Large intestine (tissue), 3 donors: ENCODE results near the gene PCDHGA1. TPM values are rescaled to one million over a fixed set of nuclear protein-coding genes. Genes with fewer than 3 reads are reported as not detected.
A peak's percentile ranks its signal among the peaks of the same experiment; 100 is the strongest.

Experiments used
- DNase-seq, 2 donors: peaks; one replicate each; pipeline versions ENCODE4 v3.0.0 to v3.0.0-alpha.2; 2013
- H3K27ac ChIP-seq: one replicate; pipeline ENCODE4 v1.5.1; 2013; ENCODE audit warnings: low read length
- H3K27me3 ChIP-seq: 2 replicates; pipeline ENCODE4 v1.6.1; 2013; ENCODE audit warnings: low read length; ENCODE audit not compliant: control insufficient read depth, insufficient read depth
- H3K36me3 ChIP-seq: 2 replicates; pipeline ENCODE4 v1.6.1; 2013; ENCODE audit warnings: low read length; ENCODE audit not compliant: control insufficient read depth, insufficient read depth
- H3K4me1 ChIP-seq: one replicate; pipeline ENCODE4 v1.6.1; 2013; ENCODE audit warnings: low read length; ENCODE audit not compliant: control insufficient read depth, insufficient read depth
- H3K4me3 ChIP-seq: one replicate; pipeline ENCODE4 v1.5.1; 2013; ENCODE audit warnings: low read length
- H3K9me3 ChIP-seq: one replicate; pipeline ENCODE4 v1.6.1; 2013; ENCODE audit warnings: mild to moderate bottlenecking, low read depth, low read length, moderate library complexity; ENCODE audit not compliant: control insufficient read depth
- WGBS: methylation state at CpG from one replicate; pipeline ENCODE4 v1.1.5; 2013; ENCODE audit warnings: low lambda C conversion rate; ENCODE audit not compliant: insufficient coverage; 5-methylcytosine and 5-hydroxymethylcytosine counted together
- polyA plus RNA-seq: library from polyadenylated mRNA; unstranded; fragments of 120-200 nt; gene quantifications from one replicate; pipeline ENCODE4 v1.2.1, GENCODE V29; 2013

Gene PCDHGA1
- polyA plus RNA-seq, 1 donor = 0.30 TPM

- no peak for DNase-seq
- no peaks in the 10 kb centered on the region for H3K9me3 ChIP-seq
- H3K4me3 ChIP-seq = no peak overlapping the region
- H3K4me1 ChIP-seq = no peaks in the 10 kb centered on the region
- no CpG with 5 or more reads among the region's 4 CpGs for WGBS
- H3K36me3 ChIP-seq = peaks cover 61% of the 10 kb centered on the region
- no peaks in the 10 kb centered on the region for H3K27me3 ChIP-seq
- no peak overlapping the region for H3K27ac ChIP-seq
Measured at GRCh38 chr5:141515946-141516671, 185.8 kb downstream of the PCDHGA1 start.

GRCh38 chr5:141516672-141517025 is 186.3 kb downstream of the PCDHGA1 start:
- Histone ChIP-seq H3K36me3 (peaks cover 60% of the 10 kb centered on the region), H3K4me3 (no peak overlapping the region), H3K4me1 (no peaks in the 10 kb centered on the region), H3K9me3 (no peaks in the 10 kb centered on the region), H3K27ac (no peak overlapping the region), H3K27me3 (no peaks in the 10 kb centered on the region)
- WGBS = no CpG with 5 or more reads among the region's 8 CpGs
- no peak for DNase-seq

GRCh38 chr5:141517312-141517711 is 187.0 kb downstream of the PCDHGA1 start:
- Histone ChIP-seq H3K27me3 (no peaks in the 10 kb centered on the region), H3K9me3 (no peaks in the 10 kb centered on the region), H3K36me3 (peaks cover 61% of the 10 kb centered on the region), H3K4me1 (no peaks in the 10 kb centered on the region), H3K4me3 (no peak overlapping the region), H3K27ac (no peak overlapping the region)
- WGBS = 100% methylated on average over 2 of the region's 8 CpGs
- no peak for DNase-seq

GRCh38 chr5:141517880-141518617 is 187.7 kb downstream of the PCDHGA1 start:
- peaks cover 69% of the 10 kb centered on the region for H3K36me3 ChIP-seq
- no peak overlapping the region for H3K27ac ChIP-seq
- WGBS = 96% methylated on average over 4 of the region's 11 CpGs
- H3K27me3 ChIP-seq = no peaks in the 10 kb centered on the region
- no peaks in the 10 kb centered on the region for H3K9me3 ChIP-seq
- no peak for DNase-seq
- H3K4me3 ChIP-seq = no peak overlapping the region
- H3K4me1 ChIP-seq = no peaks in the 10 kb centered on the region

- DNase-seq = no peak
- no peaks in the 10 kb centered on the region for H3K9me3 ChIP-seq
- H3K36me3 ChIP-seq = peaks cover 73% of the 10 kb centered on the region
- H3K4me3 ChIP-seq = no peak overlapping the region
- no peaks in the 10 kb centered on the region for H3K27me3 ChIP-seq
- H3K27ac ChIP-seq = no peak overlapping the region
- H3K4me1 ChIP-seq = no peaks in the 10 kb centered on the region
- no CpG with 5 or more reads among the region's 1 CpG for WGBS
Measured at GRCh38 chr5:141518618-141519015, 188.3 kb downstream of the PCDHGA1 start.

- Histone ChIP-seq H3K36me3 (peaks cover 82% of the 10 kb centered on the region), H3K27me3 (no peaks in the 10 kb centered on the region), H3K4me3 (no peak overlapping the region), H3K4me1 (peaks cover 6% of the 10 kb centered on the region), H3K9me3 (no peaks in the 10 kb centered on the region), H3K27ac (no peak overlapping the region)
- WGBS = 100% methylated on average over 1 of the region's 3 CpGs
- no peak for DNase-seq
Measured at GRCh38 chr5:141519605-141520565, 189.6 kb downstream of the PCDHGA1 start.

- WGBS = 0% methylated on average over 1 of the region's 2 CpGs
- Histone ChIP-seq H3K4me3 (no peak overlapping the region), H3K27ac (peak overlapping the region; percentile 32), H3K36me3 (peaks cover 80% of the 10 kb centered on the region), H3K9me3 (no peaks in the 10 kb centered on the region), H3K27me3 (no peaks in the 10 kb centered on the region), H3K4me1 (peaks cover 17% of the 10 kb centered on the region)
- DNase-seq = peak in 1 of 2 donors; percentile 61
Measured at GRCh38 chr5:141521244-141521781, 191.0 kb downstream of the PCDHGA1 start.

GRCh38 chr5:141522301-141522700 is 192.0 kb downstream of the PCDHGA1 start:
- Histone ChIP-seq H3K9me3 (no peaks in the 10 kb centered on the region), H3K4me3 (no peak overlapping the region), H3K36me3 (peaks cover 80% of the 10 kb centered on the region), H3K4me1 (peaks cover 17% of the 10 kb centered on the region), H3K27ac (no peak overlapping the region), H3K27me3 (no peaks in the 10 kb centered on the region)
- no peak for DNase-seq
- WGBS = no CpG with 5 or more reads among the region's 2 CpGs

GRCh38 chr5:141523991-141524390 is 193.7 kb downstream of the PCDHGA1 start:
- H3K9me3 ChIP-seq = no peaks in the 10 kb centered on the region
- H3K4me1 ChIP-seq = peaks cover 17% of the 10 kb centered on the region
- no peak for DNase-seq
- H3K27ac ChIP-seq = peak overlapping the region; percentile 44
- peaks cover 78% of the 10 kb centered on the region for H3K36me3 ChIP-seq
- WGBS = no CpG with 5 or more reads among the region's 8 CpGs
- no peaks in the 10 kb centered on the region for H3K27me3 ChIP-seq
- H3K4me3 ChIP-seq = no peak overlapping the region
